HepG2 (cell line): ENCODE data around the gene IRS2. TPM values are rescaled to one million over a fixed set of nuclear protein-coding genes. Genes with fewer than 3 reads are reported as not detected.

Experiments used
- ATAC-seq: fragments of 200-7000 bp; cut with Tn5 transposase; 3 replicates; pipeline ENCODE4 v1.9.1; 2020; ENCODE audit warnings: mild to moderate bottlenecking, moderate library complexity
- BruUV-seq: library from RNA; stranded (reverse); fragments of 400-500 nt; replicated peaks from 2 replicates; lab custom pipeline; 2021; lab: Mats Ljungman, UMichigan
- CTCF ChIA-PET: fragments of 300-600 bp; formaldehyde crosslinking; extraction: SDS; loops from one replicate; lab custom pipeline; 2021; ENCODE audit warnings: low total read pairs, inconsistent platforms, low intra/inter-chr PET ratio; lab: Yijun Ruan, JAX
- POLR2A ChIA-PET: fragments of 350-600 bp; sonication (Branson Sonifier 250); formaldehyde crosslinking; loops from one replicate; lab custom pipeline; 2020; ENCODE audit warnings: antibody characterized with exemption, inconsistent platforms; lab: Yijun Ruan, JAX
- DNase-seq: peaks from one replicate; pipeline ENCODE4 v3.0.0-alpha.2; 2015; ENCODE audit warnings: low spot score
- FAIRE-seq: peaks from 3 replicates; lab custom pipeline; 2011; peaks lifted over from hg19 to GRCh38; lab: Jason Lieb, UNC
- H2AFZ ChIP-seq: one replicate; pipeline ENCODE4 v1.6.1; 2011; ENCODE audit warnings: low read length, inconsistent platforms
- H3K27ac ChIP-seq: fragments of 300-600 bp; 3 replicates; pipeline ENCODE4 v1.8.0; 2011; ENCODE audit warnings: mixed run types, mild to moderate bottlenecking, mixed read lengths, low read length, inconsistent platforms; ENCODE audit not compliant: insufficient read depth; ENCODE audit errors: extremely low read length
- H3K27me3 ChIP-seq, 2 experiments: fragments of 200-600 bp in 1 of 2; 2 replicates in 1 of 2; 3 replicates in 1 of 2; pipeline versions ENCODE4 v1.6.0 to v1.8.0; 2011; ENCODE audit warnings: low read length in 2 of 2, mild to moderate bottlenecking in 2 of 2, moderate library complexity in 2 of 2, inconsistent platforms in 1 of 2; ENCODE audit not compliant: insufficient read depth in 2 of 2, control insufficient read depth in 1 of 2
- H3K36me3 ChIP-seq, 2 experiments: fragments of 200-600 bp in 1 of 2; replicated peaks in 1 of 2; 2 replicates in 1 of 2; 3 replicates in 1 of 2; pipeline versions ENCODE4 v1.5.1 to v1.8.0; 2011; ENCODE audit warnings: low read length in 2 of 2, inconsistent platforms in 1 of 2; ENCODE audit not compliant: insufficient read depth in 2 of 2, control insufficient read depth in 1 of 2
- H3K4me1 ChIP-seq: 2 replicates; pipeline ENCODE4 v1.5.1; 2012; ENCODE audit warnings: low read length, inconsistent platforms; ENCODE audit not compliant: insufficient read depth
- H3K4me2 ChIP-seq: 2 replicates; pipeline ENCODE4 v1.6.0; 2011; ENCODE audit warnings: low read depth, low read length, inconsistent platforms
- H3K4me3 ChIP-seq, 3 experiments: fragments of 200-600 bp in 1 of 3; sonication (generic), shearing (Covaris generic) in 1 of 3; replicated peaks in 1 of 3; 2 replicates each; pipeline ENCODE4 v1.5.1; 2011 to 2016; ENCODE audit warnings: low read length in 3 of 3, inconsistent platforms in 2 of 3, low read depth in 2 of 3, mild to moderate bottlenecking in 2 of 3, control low read depth in 1 of 3, mixed read lengths in 1 of 3; ENCODE audit not compliant: insufficient read depth in 1 of 3
- H3K79me2 ChIP-seq: one replicate; pipeline ENCODE4 v1.6.1; 2011; ENCODE audit warnings: low read length, inconsistent platforms; ENCODE audit not compliant: insufficient read depth
- H3K9ac ChIP-seq: 2 replicates; pipeline ENCODE4 v1.6.0; 2011; ENCODE audit warnings: mild to moderate bottlenecking, low read depth, low read length, inconsistent platforms; ENCODE audit not compliant: insufficient read depth
- H3K9me3 ChIP-seq: 2 replicates; pipeline ENCODE4 v1.5.1; 2012; ENCODE audit warnings: mild to moderate bottlenecking, low read length
- H4K20me1 ChIP-seq: 2 replicates; pipeline ENCODE4 v1.6.0; 2011; ENCODE audit warnings: inconsistent platforms, mild to moderate bottlenecking, low read length, moderate library complexity; ENCODE audit not compliant: insufficient read depth
- FOXK1 ChIP-seq: sonication (generic); formaldehyde crosslinking; IDR thresholded peaks from 2 replicates; pipeline ENCODE4 v1.4.0; 2020; ENCODE audit warnings: low read depth, missing genetic modification reagents, borderline replicate concordance
- GTF2F1 ChIP-seq: fragments of 150-350 bp; IDR thresholded peaks from 2 replicates; pipeline ENCODE4 v1.6.1; 2014; ENCODE audit warnings: low read length
- IRX3 ChIP-seq: sonication (generic); formaldehyde crosslinking; IDR thresholded peaks from 2 replicates; pipeline ENCODE4 v1.8.1; 2023; ENCODE audit warnings: mild to moderate bottlenecking, low read depth, missing genetic modification reagents, borderline replicate concordance
- KDM2A ChIP-seq: sonication (generic); formaldehyde crosslinking; IDR thresholded peaks from 2 replicates; pipeline ENCODE4 v1.4.0; 2020; ENCODE audit warnings: low read depth, missing genetic modification reagents, borderline replicate concordance
- NFE2L2 ChIP-seq: fragments of 150-350 bp; IDR thresholded peaks from 2 replicates; pipeline ENCODE4 v1.6.1; 2014; ENCODE audit warnings: low read length
- NONO ChIP-seq, 2 experiments: fragments of 450-650 bp in 1 of 2; sonication (generic) in 1 of 2; formaldehyde crosslinking in 1 of 2; IDR thresholded peaks in 1 of 2; conservative IDR thresholded peaks in 1 of 2; 2 replicates each; pipeline versions ENCODE4 v1.6.1 to v1.8.0; 2017 to 2022; ENCODE audit warnings: mild to moderate bottlenecking in 1 of 2, missing genetic modification reagents in 1 of 2, moderate library complexity in 1 of 2
- ZNF567 ChIP-seq: sonication (generic); formaldehyde crosslinking; IDR thresholded peaks from 2 replicates; pipeline ENCODE4 v1.8.1; 2023; ENCODE audit warnings: mild to moderate bottlenecking, missing genetic modification reagents, borderline replicate concordance
- ZNF773 ChIP-seq: sonication (generic); formaldehyde crosslinking; IDR thresholded peaks from 2 replicates; pipeline ENCODE4 v1.4.0; 2020; ENCODE audit warnings: missing genetic modification reagents, borderline replicate concordance
- ZSCAN29 ChIP-seq: sonication (generic); formaldehyde crosslinking; conservative IDR thresholded peaks from 2 replicates; pipeline ENCODE4 v1.4.0; 2020; ENCODE audit warnings: mild to moderate bottlenecking, missing genetic modification reagents
- WGBS: methylation state at CpG from one replicate; pipeline ENCODE4 v1.1.6; 2017; ENCODE audit warnings: low lambda C conversion rate; 5-methylcytosine and 5-hydroxymethylcytosine counted together
- in situ Hi-C: cut with HindIII; loops from 2 replicates; pipeline ENCODE4 v1.10.0; 2017; ENCODE audit warnings: low pct_unique_long_range_greater_than_20kb; ENCODE audit not compliant: extremely low pct_ligation_motif_present
- intact Hi-C: fragments of 100-400 bp; cut with micrococcal nuclease; formaldehyde crosslinking; loops from one replicate; pipeline ENCODE4 v1.10.0; 2022; ENCODE audit not compliant: unreplicated experiment
- polyA plus RNA-seq, 8 experiments: library from polyadenylated mRNA; depleted of rRNA in 3 of 8; stranded (reverse) in 7 of 8; unstranded in 1 of 8; fragments of >200 nt; fragmentation: Illumina TruSeq in 4 of 8; extraction: Trizol in 4 of 8; gene quantifications; 2 replicates each; pipeline versions ENCODE4 v1.2.1 to v1.2.3, GENCODE V29; 2011 to 2016; ENCODE audit warnings: low read depth in 4 of 8, missing spikeins in 1 of 8, mixed read lengths in 1 of 8; ENCODE audit not compliant: insufficient read depth in 1 of 8
- total RNA-seq, 5 experiments: library from RNA; depleted of rRNA; stranded (reverse); fragments of >200 nt; fragmentation: Illumina TruSeq; extraction: Trizol; gene quantifications; 2 replicates each; pipeline ENCODE4 v1.2.3, GENCODE V29; 2016; ENCODE audit warnings: low read depth in 1 of 5
- TF ChIP-seq, protein P1 (sequence below): IDR thresholded peaks from 2 replicates; pipeline ENCODE4 v1.6.1; 2016; ENCODE audit warnings: low read depth, missing genetic modification reagents, missing compliant biosample characterization
- TF ChIP-seq, protein P2 (sequence below): IDR thresholded peaks from 2 replicates; pipeline ENCODE4 v1.6.1; 2016; ENCODE audit warnings: low read depth
- TF ChIP-seq, protein P3 (sequence below): sonication (generic); formaldehyde crosslinking; IDR thresholded peaks from 2 replicates; pipeline ENCODE4 v1.8.1; 2023; ENCODE audit warnings: missing genetic modification reagents, mild to moderate bottlenecking, borderline replicate concordance
- TF ChIP-seq, protein P4 (sequence below): sonication (generic); formaldehyde crosslinking; IDR thresholded peaks from 2 replicates; pipeline ENCODE4 v1.8.0; 2022; ENCODE audit warnings: mild to moderate bottlenecking, missing genetic modification reagents, moderate library complexity
- TF ChIP-seq, protein P5 (sequence below): sonication (generic); formaldehyde crosslinking; IDR thresholded peaks from 2 replicates; pipeline ENCODE4 v1.5.0; 2020; ENCODE audit warnings: mild to moderate bottlenecking, low read depth, missing genetic modification reagents, borderline replicate concordance

IRS2 gene
- total and polyA plus RNA-seq, 2 of the 13 experiments (the other 11 are each of a cell fraction or from before 2014, with no cell fraction given): 0.02 to 0.04 TPM

DNA sequence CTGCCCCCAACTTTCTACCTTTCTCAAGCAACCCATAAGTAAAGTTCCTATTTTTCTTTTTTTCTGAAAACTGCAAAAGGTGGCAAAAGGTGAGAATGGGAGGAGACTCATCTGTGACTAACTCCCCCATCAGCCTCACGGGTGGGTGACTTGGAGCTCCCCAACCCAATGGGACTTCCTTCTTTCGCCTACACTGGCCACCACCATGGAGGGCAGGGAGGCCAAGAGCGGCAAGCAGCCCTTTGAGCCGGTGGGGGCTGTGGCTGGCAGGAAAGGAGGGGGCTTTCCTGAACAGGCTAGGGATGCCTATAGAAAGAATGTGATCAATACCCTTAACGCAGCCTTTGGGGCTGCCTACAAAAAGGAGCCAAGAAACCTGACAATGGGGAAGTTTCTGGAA is 16.5 kb downstream of the IRS2 start (continued):
- no peak for TF ChIP-seq GTF2F1
- TF ChIP-seq, protein P1, sequence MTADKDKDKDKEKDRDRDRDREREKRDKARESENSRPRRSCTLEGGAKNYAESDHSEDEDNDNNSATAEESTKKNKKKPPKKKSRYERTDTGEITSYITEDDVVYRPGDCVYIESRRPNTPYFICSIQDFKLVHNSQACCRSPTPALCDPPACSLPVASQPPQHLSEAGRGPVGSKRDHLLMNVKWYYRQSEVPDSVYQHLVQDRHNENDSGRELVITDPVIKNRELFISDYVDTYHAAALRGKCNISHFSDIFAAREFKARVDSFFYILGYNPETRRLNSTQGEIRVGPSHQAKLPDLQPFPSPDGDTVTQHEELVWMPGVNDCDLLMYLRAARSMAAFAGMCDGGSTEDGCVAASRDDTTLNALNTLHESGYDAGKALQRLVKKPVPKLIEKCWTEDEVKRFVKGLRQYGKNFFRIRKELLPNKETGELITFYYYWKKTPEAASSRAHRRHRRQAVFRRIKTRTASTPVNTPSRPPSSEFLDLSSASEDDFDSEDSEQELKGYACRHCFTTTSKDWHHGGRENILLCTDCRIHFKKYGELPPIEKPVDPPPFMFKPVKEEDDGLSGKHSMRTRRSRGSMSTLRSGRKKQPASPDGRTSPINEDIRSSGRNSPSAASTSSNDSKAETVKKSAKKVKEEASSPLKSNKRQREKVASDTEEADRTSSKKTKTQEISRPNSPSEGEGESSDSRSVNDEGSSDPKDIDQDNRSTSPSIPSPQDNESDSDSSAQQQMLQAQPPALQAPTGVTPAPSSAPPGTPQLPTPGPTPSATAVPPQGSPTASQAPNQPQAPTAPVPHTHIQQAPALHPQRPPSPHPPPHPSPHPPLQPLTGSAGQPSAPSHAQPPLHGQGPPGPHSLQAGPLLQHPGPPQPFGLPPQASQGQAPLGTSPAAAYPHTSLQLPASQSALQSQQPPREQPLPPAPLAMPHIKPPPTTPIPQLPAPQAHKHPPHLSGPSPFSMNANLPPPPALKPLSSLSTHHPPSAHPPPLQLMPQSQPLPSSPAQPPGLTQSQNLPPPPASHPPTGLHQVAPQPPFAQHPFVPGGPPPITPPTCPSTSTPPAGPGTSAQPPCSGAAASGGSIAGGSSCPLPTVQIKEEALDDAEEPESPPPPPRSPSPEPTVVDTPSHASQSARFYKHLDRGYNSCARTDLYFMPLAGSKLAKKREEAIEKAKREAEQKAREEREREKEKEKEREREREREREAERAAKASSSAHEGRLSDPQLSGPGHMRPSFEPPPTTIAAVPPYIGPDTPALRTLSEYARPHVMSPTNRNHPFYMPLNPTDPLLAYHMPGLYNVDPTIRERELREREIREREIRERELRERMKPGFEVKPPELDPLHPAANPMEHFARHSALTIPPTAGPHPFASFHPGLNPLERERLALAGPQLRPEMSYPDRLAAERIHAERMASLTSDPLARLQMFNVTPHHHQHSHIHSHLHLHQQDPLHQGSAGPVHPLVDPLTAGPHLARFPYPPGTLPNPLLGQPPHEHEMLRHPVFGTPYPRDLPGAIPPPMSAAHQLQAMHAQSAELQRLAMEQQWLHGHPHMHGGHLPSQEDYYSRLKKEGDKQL: no peak
- TF ChIP-seq, protein P2, sequence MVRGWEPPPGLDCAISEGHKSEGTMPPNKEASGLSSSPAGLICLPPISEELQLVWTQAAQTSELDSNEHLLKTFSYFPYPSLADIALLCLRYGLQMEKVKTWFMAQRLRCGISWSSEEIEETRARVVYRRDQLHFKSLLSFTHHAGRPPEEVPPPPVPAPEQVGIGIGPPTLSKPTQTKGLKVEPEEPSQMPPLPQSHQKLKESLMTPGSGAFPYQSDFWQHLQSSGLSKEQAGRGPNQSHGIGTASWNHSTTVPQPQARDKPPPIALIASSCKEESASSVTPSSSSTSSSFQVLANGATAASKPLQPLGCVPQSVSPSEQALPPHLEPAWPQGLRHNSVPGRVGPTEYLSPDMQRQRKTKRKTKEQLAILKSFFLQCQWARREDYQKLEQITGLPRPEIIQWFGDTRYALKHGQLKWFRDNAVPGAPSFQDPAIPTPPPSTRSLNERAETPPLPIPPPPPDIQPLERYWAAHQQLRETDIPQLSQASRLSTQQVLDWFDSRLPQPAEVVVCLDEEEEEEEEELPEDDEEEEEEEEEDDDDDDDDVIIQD: no peak
- TF ChIP-seq, protein P3, sequence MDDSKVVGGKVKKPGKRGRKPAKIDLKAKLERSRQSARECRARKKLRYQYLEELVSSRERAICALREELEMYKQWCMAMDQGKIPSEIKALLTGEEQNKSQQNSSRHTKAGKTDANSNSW: no peak
- TF ChIP-seq, all 625 proteins: peak for 0

DNA sequence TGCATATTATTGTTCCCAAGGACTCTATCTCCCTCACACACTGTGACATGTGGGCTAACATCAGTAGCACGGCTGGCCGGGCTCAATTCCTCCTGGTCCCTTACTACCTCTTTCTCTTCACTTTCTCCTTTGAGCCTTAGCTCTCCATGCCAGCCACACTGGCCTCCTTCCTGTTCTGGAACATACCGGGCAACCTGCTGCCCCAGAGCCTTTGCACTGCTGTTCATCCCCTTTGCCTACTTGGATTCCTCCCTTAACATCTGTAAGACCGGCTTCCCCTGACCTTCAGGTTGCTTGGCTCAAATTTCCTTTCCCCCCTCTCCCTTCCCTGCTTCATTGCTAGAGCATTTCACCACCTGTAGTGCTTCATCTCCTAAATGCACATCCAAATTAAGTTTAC is 17.1 kb downstream of the IRS2 start:
- ATAC-seq: no peak
- Histone ChIP-seq H4K20me1 (no peaks in the 10 kb centered on the region), H3K4me2 (no peak overlapping the region), H2AFZ (no peak overlapping the region), H3K9me3 (no peaks in the 10 kb centered on the region), H3K9ac (no peak overlapping the region), H3K4me1 (no peaks in the 10 kb centered on the region), H3K27me3 (no peaks in the 10 kb centered on the region), H3K4me3 (no peak overlapping the region), H3K79me2 (no peaks in the 10 kb centered on the region), H3K36me3 (no peaks in the 10 kb centered on the region), H3K27ac (no peak overlapping the region)
- DNase-seq: no peak
- 21% methylated on average over 4 of the region's 4 CpGs for WGBS
- intact Hi-C loops (no loop called here), in situ Hi-C loops (no loop called here)
- CTCF ChIA-PET: no interaction called here
- BruUV-seq: no TSS peak
- POLR2A ChIA-PET: no interaction called here
- TF ChIP-seq ZSCAN29 (CRISPR knock-in tag) (no peak), NFE2L2 (no peak), ZNF567 (CRISPR knock-in tag) (no peak), IRX3 (no peak), KDM2A (no peak), ZNF773 (CRISPR knock-in tag) (no peak), FOXK1 (CRISPR knock-in tag) (no peak), NONO (IDR thresholded peaks at IDR 0.05) (no peak), NONO (CRISPR knock-in tag; conservative IDR thresholded peaks at IDR 0.05) (no peak)
- TF ChIP-seq, protein P4, sequence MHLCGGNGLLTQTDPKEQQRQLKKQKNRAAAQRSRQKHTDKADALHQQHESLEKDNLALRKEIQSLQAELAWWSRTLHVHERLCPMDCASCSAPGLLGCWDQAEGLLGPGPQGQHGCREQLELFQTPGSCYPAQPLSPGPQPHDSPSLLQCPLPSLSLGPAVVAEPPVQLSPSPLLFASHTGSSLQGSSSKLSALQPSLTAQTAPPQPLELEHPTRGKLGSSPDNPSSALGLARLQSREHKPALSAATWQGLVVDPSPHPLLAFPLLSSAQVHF (CRISPR knock-in tag): no peak
- TF ChIP-seq, protein P5, sequence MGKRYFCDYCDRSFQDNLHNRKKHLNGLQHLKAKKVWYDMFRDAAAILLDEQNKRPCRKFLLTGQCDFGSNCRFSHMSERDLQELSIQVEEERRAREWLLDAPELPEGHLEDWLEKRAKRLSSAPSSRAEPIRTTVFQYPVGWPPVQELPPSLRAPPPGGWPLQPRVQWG (CRISPR knock-in tag): no peak
- FAIRE-seq: no peak
